ENCODE data around the gene KCNIP4. TPM values are rescaled to one million over a fixed set of nuclear protein-coding genes. Genes with fewer than 3 reads are reported as not detected.

Gene KCNIP4
- total RNA-seq, 1 experiment from 2014 or later = not detected

- no peak for DNase-seq (ENCODE audit: low read depth)
- in situ Hi-C loops (cut with HindIII; ENCODE audit: low pct_unique_long_range_greater_than_20kb, low sequenced_read_pairs) = no loop called here
These were observed 706.4 kb downstream of the KCNIP4 start for GRCh38 chr4:21242163-21242562.

GRCh38 chr4:21226637-21227538, 721.7 kb downstream of the KCNIP4 start:
- DNase-seq (ENCODE audit: low read depth) = no peak
- in situ Hi-C loops (cut with HindIII; ENCODE audit: low pct_unique_long_range_greater_than_20kb, low sequenced_read_pairs) = no loop called here

- in situ Hi-C loops (cut with HindIII; ENCODE audit: low pct_unique_long_range_greater_than_20kb, low sequenced_read_pairs) = no loop called here
- DNase-seq (ENCODE audit: low read depth) = no peak
These were observed 736.7 kb downstream of the KCNIP4 start for GRCh38 chr4:21211846-21212245.

- in situ Hi-C loops (cut with HindIII; ENCODE audit: low pct_unique_long_range_greater_than_20kb, low sequenced_read_pairs) = no loop called here
- no peak for DNase-seq (ENCODE audit: low read depth)
These were observed 738.7 kb downstream of the KCNIP4 start for GRCh38 chr4:21209860-21210259.

GRCh38 chr4:21205821-21206531, 742.6 kb downstream of the KCNIP4 start:
- no peak for DNase-seq (ENCODE audit: low read depth)
- in situ Hi-C loops (cut with HindIII; ENCODE audit: low pct_unique_long_range_greater_than_20kb, low sequenced_read_pairs) = no loop called here

- in situ Hi-C loops (cut with HindIII; ENCODE audit: low pct_unique_long_range_greater_than_20kb, low sequenced_read_pairs) = no loop called here
- no peak for DNase-seq (ENCODE audit: low read depth)
These were observed 745.2 kb downstream of the KCNIP4 start for GRCh38 chr4:21203416-21203815.

GRCh38 chr4:21202959-21203358, 745.6 kb downstream of the KCNIP4 start:
- in situ Hi-C loops (cut with HindIII; ENCODE audit: low pct_unique_long_range_greater_than_20kb, low sequenced_read_pairs) = no loop called here
- no peak for DNase-seq (ENCODE audit: low read depth)

GRCh38 chr4:21198683-21199082, 749.9 kb downstream of the KCNIP4 start:
- in situ Hi-C loops (cut with HindIII; ENCODE audit: low pct_unique_long_range_greater_than_20kb, low sequenced_read_pairs) = no loop called here
- no peak for DNase-seq (ENCODE audit: low read depth)

- in situ Hi-C loops (cut with HindIII; ENCODE audit: low pct_unique_long_range_greater_than_20kb, low sequenced_read_pairs) = no loop called here
- DNase-seq (ENCODE audit: low read depth) = no peak
These were observed 752.9 kb downstream of the KCNIP4 start for GRCh38 chr4:21195682-21196081.

- in situ Hi-C loops (cut with HindIII; ENCODE audit: low pct_unique_long_range_greater_than_20kb, low sequenced_read_pairs) = no loop called here
- no peak for DNase-seq (ENCODE audit: low read depth)
These were observed 756.2 kb downstream of the KCNIP4 start for GRCh38 chr4:21192367-21192766.

- no peak for DNase-seq (ENCODE audit: low read depth)
- in situ Hi-C loops (cut with HindIII; ENCODE audit: low pct_unique_long_range_greater_than_20kb, low sequenced_read_pairs) = no loop called here
These were observed 757.3 kb downstream of the KCNIP4 start for GRCh38 chr4:21191317-21191716.

GRCh38 chr4:21184788-21185187, 763.8 kb downstream of the KCNIP4 start:
- in situ Hi-C loops (cut with HindIII; ENCODE audit: low pct_unique_long_range_greater_than_20kb, low sequenced_read_pairs) = no loop called here
- DNase-seq (ENCODE audit: low read depth) = no peak

GRCh38 chr4:21181716-21182115, 766.9 kb downstream of the KCNIP4 start:
- in situ Hi-C loops (cut with HindIII; ENCODE audit: low pct_unique_long_range_greater_than_20kb, low sequenced_read_pairs) = no loop called here
- no peak for DNase-seq (ENCODE audit: low read depth)

GRCh38 chr4:21177871-21178270, 770.7 kb downstream of the KCNIP4 start:
- in situ Hi-C loops (cut with HindIII; ENCODE audit: low pct_unique_long_range_greater_than_20kb, low sequenced_read_pairs) = no loop called here
- no peak for DNase-seq (ENCODE audit: low read depth)

- in situ Hi-C loops (cut with HindIII; ENCODE audit: low pct_unique_long_range_greater_than_20kb, low sequenced_read_pairs) = no loop called here
- DNase-seq (ENCODE audit: low read depth) = no peak
These were observed 771.5 kb downstream of the KCNIP4 start for GRCh38 chr4:21177092-21177491.

GRCh38 chr4:21167711-21168110, 780.9 kb downstream of the KCNIP4 start:
- DNase-seq (ENCODE audit: low read depth) = no peak
- in situ Hi-C loops (cut with HindIII; ENCODE audit: low pct_unique_long_range_greater_than_20kb, low sequenced_read_pairs) = no loop called here

GRCh38 chr4:21155367-21155766, 793.2 kb downstream of the KCNIP4 start:
- in situ Hi-C loops (cut with HindIII; ENCODE audit: low pct_unique_long_range_greater_than_20kb, low sequenced_read_pairs) = no loop called here
- DNase-seq (ENCODE audit: low read depth) = no peak

- DNase-seq (ENCODE audit: low read depth) = no peak
- in situ Hi-C loops (cut with HindIII; ENCODE audit: low pct_unique_long_range_greater_than_20kb, low sequenced_read_pairs) = no loop called here
These were observed 809.2 kb downstream of the KCNIP4 start for GRCh38 chr4:21139327-21139726.

- in situ Hi-C loops (cut with HindIII; ENCODE audit: low pct_unique_long_range_greater_than_20kb, low sequenced_read_pairs) = no loop called here
- no peak for DNase-seq (ENCODE audit: low read depth)
These were observed 812.4 kb downstream of the KCNIP4 start for GRCh38 chr4:21136051-21136630.
